NCI-H2171 (cell line): Measurements from ENCODE around the gene HTR7.
A peak's percentile ranks its signal among the peaks of the same experiment; 100 is the strongest.

ENCODE experiments used
- DNase-seq: peaks from one replicate; lab custom pipeline; 2025; lab: John Stamatoyannopoulos, UW

HTR7 gene

GRCh38 chr10:90740265-90740664 lies 117.6 kb downstream of the HTR7 start:
- no peak for DNase-seq

GRCh38 chr10:90738885-90739284 lies 119.0 kb downstream of the HTR7 start:
- DNase-seq = peak; percentile 10

- DNase-seq = no peak
These were observed 123.4 kb downstream of the HTR7 start for GRCh38 chr10:90734415-90734814.

- DNase-seq = no peak
These were observed 125.3 kb downstream of the HTR7 start for GRCh38 chr10:90732581-90732980.

GRCh38 chr10:90723416-90724068 lies 134.3 kb downstream of the HTR7 start:
- DNase-seq = no peak

- no peak for DNase-seq
These were observed 135.0 kb downstream of the HTR7 start for GRCh38 chr10:90722832-90723231.

- DNase-seq = no peak
These were observed 139.7 kb downstream of the HTR7 start for GRCh38 chr10:90718182-90718581.

- no peak for DNase-seq
These were observed 145.3 kb downstream of the HTR7 start for GRCh38 chr10:90712529-90712928.

GRCh38 chr10:90709727-90710126 lies 148.1 kb downstream of the HTR7 start:
- DNase-seq = no peak

GRCh38 chr10:90707657-90708056 lies 150.2 kb downstream of the HTR7 start:
- DNase-seq = no peak

GRCh38 chr10:90701428-90701827 lies 156.4 kb downstream of the HTR7 start:
- no peak for DNase-seq

GRCh38 chr10:90695915-90696676 lies 161.7 kb downstream of the HTR7 start:
- DNase-seq = no peak
